ACC112 (cell line): Measurements from ENCODE around the gene IRF9.

Experiments
- H2AFZ ChIP-seq: fragments of 200-600 bp; sonication (generic); one replicate; pipeline ENCODE4 v1.6.0; 2017; ENCODE audit warnings: antibody characterized with exemption, low read length; ENCODE audit not compliant: unreplicated experiment
- H3K27ac ChIP-seq: fragments of 200-600 bp; sonication (generic); 2 replicates; pipeline ENCODE4 v1.5.1; 2014; ENCODE audit warnings: low read depth, mild to moderate bottlenecking, antibody characterized with exemption, low read length, moderate library complexity
- H3K27me3 ChIP-seq: fragments of 200-600 bp; sonication (generic); 2 replicates; pipeline ENCODE4 v1.6.1; 2014; ENCODE audit warnings: mild to moderate bottlenecking, antibody characterized with exemption, low read length, moderate library complexity, mixed read lengths; ENCODE audit not compliant: insufficient read depth
- H3K36me3 ChIP-seq: fragments of 200-600 bp; sonication (generic); 2 replicates; pipeline ENCODE4 v1.6.1; 2016; ENCODE audit warnings: mild to moderate bottlenecking, antibody characterized with exemption, low read length, moderate library complexity, mixed read lengths; ENCODE audit not compliant: insufficient read depth
- H3K4me1 ChIP-seq: fragments of 200-600 bp; sonication (generic); one replicate; pipeline ENCODE4 v1.6.1; 2016; ENCODE audit warnings: low read length, mixed read lengths; ENCODE audit not compliant: insufficient read depth, unreplicated experiment, control insufficient read depth
- H3K4me3 ChIP-seq: fragments of 200-600 bp; sonication (generic); 2 replicates; pipeline ENCODE4 v1.5.1; 2014; ENCODE audit warnings: mild to moderate bottlenecking, low read depth, low read length
- H3K79me2 ChIP-seq: fragments of 200-600 bp; sonication (generic); one replicate; pipeline ENCODE4 v1.6.0; 2016; ENCODE audit warnings: low read length; ENCODE audit not compliant: control insufficient read depth, unreplicated experiment, insufficient read depth

Gene IRF9, protein sequence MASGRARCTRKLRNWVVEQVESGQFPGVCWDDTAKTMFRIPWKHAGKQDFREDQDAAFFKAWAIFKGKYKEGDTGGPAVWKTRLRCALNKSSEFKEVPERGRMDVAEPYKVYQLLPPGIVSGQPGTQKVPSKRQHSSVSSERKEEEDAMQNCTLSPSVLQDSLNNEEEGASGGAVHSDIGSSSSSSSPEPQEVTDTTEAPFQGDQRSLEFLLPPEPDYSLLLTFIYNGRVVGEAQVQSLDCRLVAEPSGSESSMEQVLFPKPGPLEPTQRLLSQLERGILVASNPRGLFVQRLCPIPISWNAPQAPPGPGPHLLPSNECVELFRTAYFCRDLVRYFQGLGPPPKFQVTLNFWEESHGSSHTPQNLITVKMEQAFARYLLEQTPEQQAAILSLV

DNA sequence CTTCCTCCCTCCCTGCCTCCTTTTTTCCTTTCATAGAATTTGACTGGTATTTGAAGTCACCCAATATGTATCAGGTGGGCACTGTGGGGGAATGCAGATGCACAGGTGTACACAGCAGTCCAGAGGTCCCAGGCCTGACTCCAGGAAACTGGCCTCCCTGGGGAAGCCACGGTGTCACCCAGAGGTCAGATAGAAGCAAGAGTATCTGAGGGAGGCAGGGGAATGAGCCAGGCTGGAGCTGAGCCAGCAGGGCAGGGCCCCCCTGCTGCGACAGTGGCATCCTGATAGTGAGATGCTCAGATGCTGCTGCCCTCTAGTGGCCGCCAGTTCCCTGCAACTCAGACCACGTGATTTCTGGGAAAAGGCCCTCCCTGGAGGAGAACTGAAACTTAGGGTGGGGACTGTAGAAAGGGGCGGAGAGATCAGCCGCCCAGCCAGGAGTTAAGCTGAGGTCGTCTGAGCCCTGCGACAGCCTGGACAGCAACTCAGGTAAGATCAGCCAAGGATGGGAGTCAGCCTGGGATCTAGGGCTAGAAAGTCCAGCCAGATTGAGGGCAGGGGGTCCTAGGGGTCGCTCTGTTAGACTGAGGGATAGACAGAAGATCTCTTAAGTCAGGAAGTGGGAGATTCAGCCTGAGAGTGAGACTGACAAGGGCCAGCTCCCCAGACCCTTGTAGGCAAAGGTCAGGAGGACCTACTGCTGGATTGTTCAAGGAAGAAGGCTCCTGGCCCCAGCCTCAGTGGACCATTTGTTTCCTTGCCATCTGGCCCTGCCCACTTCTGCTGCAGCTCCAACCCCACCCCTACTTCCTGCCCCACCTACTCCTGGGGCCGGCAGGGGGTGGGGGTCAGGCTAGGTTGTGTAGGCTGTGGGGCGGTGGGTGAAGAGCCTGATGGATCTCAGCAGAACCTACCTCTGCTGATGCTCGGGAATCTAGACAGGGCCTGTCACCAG is at the start of gene IRF9:
Gene IRF9, plus strand, starts transcription at position 416 of the 955 bp plus-strand sequence. CDS start 880 bp downstream, outside the sequence.
- Histone ChIP-seq H3K27ac (peak within 1 kb of the TSS; percentile 96), H3K4me3 (peak within 1 kb of the TSS; percentile 91), H3K36me3 (peaks cover 33% of the 10 kb centered on the region), H3K4me1 (peaks cover 22% of the 10 kb centered on the region), H2AFZ (no peak within 1 kb of the TSS), H3K27me3 (no peaks in the 10 kb centered on the region), H3K79me2 (peaks cover 34% of the 10 kb centered on the region)

DNA sequence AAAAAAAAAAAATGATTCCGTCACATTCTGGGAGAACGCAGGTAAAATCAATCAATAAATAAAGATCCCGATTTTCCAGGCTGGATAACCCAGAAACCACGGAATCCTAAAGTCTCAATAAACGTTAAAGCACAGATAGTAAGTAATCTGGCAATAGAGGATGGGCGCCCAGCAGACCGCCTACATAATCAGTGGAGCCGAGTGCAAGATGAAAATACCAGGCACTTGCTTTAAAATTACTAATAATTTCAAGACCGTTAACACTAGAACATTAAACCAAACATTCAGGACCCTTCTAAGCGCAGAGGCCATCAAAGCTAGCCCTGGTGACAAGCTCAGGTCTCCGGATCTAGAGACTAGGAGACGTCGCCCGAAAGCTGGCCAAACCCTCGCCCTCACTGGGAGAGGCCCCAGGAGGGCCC is 47.7 kb upstream of the IRF9 start:
- Histone ChIP-seq H3K27ac (peak overlapping the region; percentile 89), H3K4me3 (peak overlapping the region; percentile 91), H3K79me2 (no peaks in the 10 kb centered on the region), H3K36me3 (no peaks in the 10 kb centered on the region; the same call in 1 of the 2 replicates), H2AFZ (peak overlapping the region; percentile 55), H3K27me3 (no peaks in the 10 kb centered on the region), H3K4me1 (peaks cover 6% of the 10 kb centered on the region)

DNA sequence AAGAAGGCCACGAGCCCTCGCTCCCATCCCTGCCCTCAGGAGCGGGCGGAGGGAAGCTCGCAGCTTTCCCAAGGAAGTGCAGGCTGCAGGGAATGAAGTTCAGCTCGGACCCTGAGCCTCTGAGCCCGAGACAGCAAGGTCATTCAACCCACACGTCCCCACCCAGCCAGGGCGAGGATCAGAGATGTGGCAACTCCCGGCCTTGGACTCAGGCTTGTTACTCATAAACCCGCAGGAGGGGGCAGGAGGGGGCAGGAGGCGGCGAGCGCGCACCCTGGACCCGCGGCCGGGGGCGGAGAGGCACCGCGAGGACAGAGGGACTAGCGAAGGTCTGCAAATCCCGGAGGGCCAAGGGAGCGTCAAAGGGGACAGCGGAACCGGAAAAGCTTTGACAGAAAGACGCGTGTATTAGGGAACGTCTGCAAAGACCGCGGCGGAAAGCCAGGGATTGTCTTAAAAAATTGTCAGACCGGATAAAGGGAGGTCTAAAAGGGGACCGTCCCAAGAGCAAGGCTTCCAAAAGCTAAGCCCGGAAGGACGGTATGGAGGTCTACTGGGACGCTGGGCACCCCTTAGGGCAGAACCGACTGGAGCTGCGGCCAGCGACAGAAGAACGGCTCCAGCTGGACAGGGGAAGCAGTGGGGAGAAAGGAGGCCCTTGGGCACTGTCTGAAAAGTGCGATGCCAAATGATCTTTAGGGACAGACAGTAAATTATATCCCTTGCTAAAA is 47.1 kb upstream of the IRF9 start:
- no peaks in the 10 kb centered on the region for H3K27me3 ChIP-seq
- peak overlapping the region; percentile 91 for H3K4me3 ChIP-seq
- H3K36me3 ChIP-seq, result no peaks in the 10 kb centered on the region; the same call in 1 of the 2 replicates
- peak overlapping the region; percentile 55 for H2AFZ ChIP-seq
- no peaks in the 10 kb centered on the region for H3K79me2 ChIP-seq
- peaks cover 6% of the 10 kb centered on the region for H3K4me1 ChIP-seq
- peak overlapping the region; percentile 89 for H3K27ac ChIP-seq

DNA sequence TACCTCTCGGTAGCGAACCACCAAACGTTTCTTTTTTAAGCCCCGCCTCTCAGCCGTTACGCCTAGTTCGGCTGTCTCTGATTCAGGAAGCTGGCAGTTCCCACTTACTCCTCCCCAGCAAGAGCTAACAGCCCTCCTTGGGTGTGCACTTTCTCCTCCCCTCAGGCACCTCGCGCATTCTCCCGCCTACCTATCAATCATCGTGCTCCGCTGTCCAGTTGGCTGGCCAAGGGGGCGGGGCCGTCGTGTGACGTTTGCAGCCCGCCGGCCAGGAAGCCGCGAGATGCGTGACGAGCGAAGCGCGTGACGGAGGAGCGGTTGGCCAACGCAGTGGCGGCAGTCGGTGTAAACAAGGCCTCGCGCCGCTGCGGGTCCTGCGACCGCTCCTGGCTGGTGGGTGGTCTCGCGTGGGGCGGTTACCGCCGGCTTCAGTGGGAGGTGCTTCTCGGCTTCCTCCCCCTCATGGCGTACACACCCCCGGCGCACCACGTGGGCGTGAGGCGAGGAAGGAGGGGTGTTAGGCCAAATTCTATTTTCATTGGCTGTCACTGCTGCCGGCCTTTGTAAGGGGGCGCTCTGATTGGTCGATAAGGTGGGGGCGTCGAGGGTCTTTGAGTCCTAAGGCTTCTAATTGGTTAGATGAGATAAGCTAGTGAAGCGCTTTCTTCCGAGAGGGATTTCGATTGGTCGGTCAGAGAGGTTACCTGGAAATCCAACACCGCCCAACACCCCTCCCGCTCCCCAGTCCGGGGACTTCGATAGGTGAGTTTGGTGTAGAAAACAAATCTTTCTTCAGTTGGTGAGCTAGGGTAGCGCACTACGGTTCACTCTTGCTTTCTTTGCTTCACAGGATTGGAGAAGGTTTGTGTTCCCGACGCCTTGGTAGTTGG is 46.3 kb upstream of the IRF9 start, which contains the start of the genes DCAF11 and NRL:
Gene DCAF11, plus strand, starts transcription at position 246 of the 890 bp plus-strand sequence. CDS start 818 bp downstream, outside the sequence.
Gene NRL, minus strand, starts transcription at position 418 of the 890 bp plus-strand sequence. CDS start 32,101 bp downstream, outside the sequence.
- H3K27me3 ChIP-seq, result no peaks in the 10 kb centered on the region
- no peaks in the 10 kb centered on the region; the same call in 1 of the 2 replicates for H3K36me3 ChIP-seq
- H2AFZ ChIP-seq, result peak within 1 kb of the TSS; percentile 91
- H3K27ac ChIP-seq, result peak within 1 kb of the TSS; percentile 89
- peaks cover 6% of the 10 kb centered on the region for H3K4me1 ChIP-seq
- no peaks in the 10 kb centered on the region for H3K79me2 ChIP-seq
- H3K4me3 ChIP-seq, result peak within 1 kb of the TSS; percentile 91

DNA sequence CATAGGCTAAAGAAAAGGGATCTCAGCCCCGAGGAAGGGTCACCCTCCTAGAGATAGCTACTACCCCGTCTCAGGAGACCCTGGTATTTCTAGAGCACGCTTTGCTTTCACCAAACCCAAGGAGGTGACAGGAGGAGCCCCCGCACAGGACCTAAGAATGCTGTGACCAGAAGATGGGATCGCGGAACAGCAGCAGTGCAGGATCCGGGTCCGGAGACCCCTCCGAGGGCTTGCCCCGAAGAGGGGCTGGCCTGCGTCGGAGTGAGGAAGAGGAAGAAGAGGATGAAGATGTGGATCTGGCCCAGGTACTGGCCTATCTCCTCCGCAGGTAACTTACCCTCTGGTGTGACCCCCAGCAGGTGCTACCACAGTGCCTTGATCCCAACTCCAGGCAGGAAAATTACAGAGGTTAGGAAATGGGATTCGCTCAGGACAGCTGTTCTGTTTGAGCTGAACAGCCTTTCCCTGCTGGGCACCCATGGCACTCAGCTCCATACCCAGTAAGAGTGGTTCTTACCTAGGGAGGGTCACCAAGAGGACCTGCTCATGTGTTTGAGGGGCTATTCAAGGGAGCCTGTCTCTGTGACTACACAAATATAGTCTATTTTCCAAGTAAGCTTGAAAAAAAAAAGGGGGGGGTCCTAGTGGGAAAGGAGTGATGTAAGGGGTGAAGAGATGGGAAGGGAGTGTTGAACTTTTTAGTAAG is 45.5 kb upstream of the IRF9 start:
- no peaks in the 10 kb centered on the region for H3K27me3 ChIP-seq
- no peak overlapping the region for H3K27ac ChIP-seq
- peak overlapping the region; percentile 91 for H2AFZ ChIP-seq
- peaks cover 6% of the 10 kb centered on the region for H3K4me1 ChIP-seq
- H3K79me2 ChIP-seq, result no peaks in the 10 kb centered on the region
- H3K4me3 ChIP-seq, result peak overlapping the region; percentile 91
- H3K36me3 ChIP-seq, result no peaks in the 10 kb centered on the region; the same call in 1 of the 2 replicates

DNA sequence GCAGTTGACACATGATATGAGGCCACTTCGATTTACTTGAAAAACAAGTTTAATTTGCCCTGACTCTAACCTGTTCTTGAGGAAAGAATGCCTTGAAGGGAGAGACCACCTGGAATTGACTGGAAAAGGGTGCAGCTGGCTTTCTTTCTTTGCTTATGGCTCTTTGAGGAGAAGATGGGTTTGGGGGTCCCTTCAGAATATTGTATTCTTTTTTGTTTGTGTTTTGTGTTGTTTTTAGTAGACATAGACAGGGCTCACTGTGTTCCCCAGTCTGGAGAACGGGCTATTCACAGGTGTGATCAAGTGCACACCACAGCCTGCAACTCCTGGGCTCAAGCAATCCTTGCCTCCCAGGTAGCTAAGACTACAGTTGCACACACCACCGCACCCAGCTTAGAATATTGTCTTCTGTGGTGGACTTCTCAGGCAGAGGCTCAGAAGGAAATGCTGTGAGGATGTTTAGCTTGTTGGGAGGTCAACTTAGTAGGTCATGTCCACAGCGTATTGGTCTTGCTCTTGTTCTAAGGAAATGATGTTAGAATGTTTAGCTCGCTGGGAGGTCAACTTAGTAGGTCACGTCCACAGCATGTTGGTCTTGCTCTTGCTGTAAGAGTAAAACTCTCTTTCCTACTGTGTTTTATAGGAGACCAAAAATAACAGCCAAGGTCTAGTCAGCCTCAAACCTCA is 44.8 kb upstream of the IRF9 start:
- H3K79me2 ChIP-seq, result no peaks in the 10 kb centered on the region
- H3K4me3 ChIP-seq, result peak overlapping the region; percentile 91; the same call in 1 of the 2 replicates
- H2AFZ ChIP-seq, result no peak overlapping the region
- H3K36me3 ChIP-seq, result no peaks in the 10 kb centered on the region; the same call in 1 of the 2 replicates
- H3K27me3 ChIP-seq, result no peaks in the 10 kb centered on the region
- peaks cover 6% of the 10 kb centered on the region for H3K4me1 ChIP-seq
- H3K27ac ChIP-seq, result no peak overlapping the region

DNA sequence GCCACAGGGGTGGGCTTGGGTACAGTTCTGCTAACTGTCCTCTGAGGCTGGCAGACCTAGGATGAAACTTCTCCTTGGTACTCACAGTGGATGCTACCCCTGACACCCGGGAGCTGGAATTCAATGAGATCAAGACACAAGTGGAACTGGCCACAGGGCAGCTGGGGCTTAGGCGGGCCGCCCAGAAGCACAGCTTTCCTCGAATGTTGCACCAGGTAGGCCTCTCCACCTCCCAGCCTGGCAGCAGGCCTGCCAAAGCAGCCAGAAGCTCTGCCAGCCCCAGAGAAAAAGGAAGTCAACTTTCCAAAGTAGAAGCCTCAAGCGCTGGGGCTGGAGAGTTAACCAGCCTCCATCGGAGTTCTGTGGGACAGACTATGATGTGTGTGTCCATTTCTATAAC is 43.9 kb upstream of the IRF9 start:
- no peak overlapping the region for H3K4me3 ChIP-seq
- no peaks in the 10 kb centered on the region; the same call in 1 of the 2 replicates for H3K36me3 ChIP-seq
- no peak overlapping the region for H3K27ac ChIP-seq
- no peaks in the 10 kb centered on the region for H3K79me2 ChIP-seq
- peaks cover 6% of the 10 kb centered on the region for H3K4me1 ChIP-seq
- no peaks in the 10 kb centered on the region for H3K27me3 ChIP-seq
- H2AFZ ChIP-seq, result no peak overlapping the region

DNA sequence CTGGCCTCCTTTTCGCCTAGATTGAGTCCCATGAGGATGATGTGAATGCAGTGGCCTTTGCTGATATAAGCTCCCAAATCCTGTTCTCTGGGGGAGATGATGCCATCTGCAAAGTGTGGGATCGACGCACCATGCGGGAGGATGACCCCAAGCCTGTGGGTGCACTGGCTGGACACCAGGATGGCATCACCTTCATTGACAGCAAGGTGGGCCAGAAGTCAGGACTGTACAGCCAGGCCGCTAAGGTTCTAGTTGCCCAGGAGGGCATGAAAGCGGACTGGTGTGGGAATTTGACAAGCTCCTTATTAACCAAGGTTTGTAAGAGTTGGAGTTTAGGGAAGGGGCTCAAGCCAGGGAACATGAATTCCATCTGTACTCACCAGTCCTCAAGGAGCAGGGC is 41.4 kb upstream of the IRF9 start:
- Histone ChIP-seq H2AFZ (no peak overlapping the region), H3K27me3 (no peaks in the 10 kb centered on the region), H3K27ac (no peak overlapping the region), H3K4me1 (peaks cover 6% of the 10 kb centered on the region), H3K79me2 (no peaks in the 10 kb centered on the region), H3K4me3 (no peak overlapping the region), H3K36me3 (no peaks in the 10 kb centered on the region; the same call in 1 of the 2 replicates)
